Endothelial cell of umbilical vein (primary cell): ENCODE data around the gene RBM20. TPM values are rescaled to one million over a fixed set of nuclear protein-coding genes. Genes with fewer than 3 reads are reported as not detected.

Experiments used
- BruUV-seq: library from RNA; stranded (reverse); fragments of 400-500 nt; replicated peaks from 2 replicates; lab custom pipeline; 2021; lab: Mats Ljungman, UMichigan
- CTCF ChIA-PET: fragments of 300-600, 350-600 bp; sonication (Branson Sonifier 250); formaldehyde crosslinking; loops from one replicate; lab custom pipeline; 2021; ENCODE audit warnings: antibody characterized with exemption, inconsistent platforms; lab: Charles Lee
- POLR2A ChIA-PET: fragments of 300-600, 350-600 bp; sonication (Branson Sonifier 250); formaldehyde crosslinking; loops from one replicate; lab custom pipeline; 2021; ENCODE audit warnings: antibody characterized with exemption, inconsistent platforms; lab: Charles Lee
- DNase-seq: peaks from one replicate; pipeline ENCODE4 v3.0.0-alpha.2; 2011; ENCODE audit warnings: low read depth, low spot score
- FAIRE-seq: peaks from 2 replicates; lab custom pipeline; 2011; peaks lifted over from hg19 to GRCh38; lab: Jason Lieb, UNC
- H2AFZ ChIP-seq: 2 replicates; pipeline ENCODE4 v1.6.0; 2012; ENCODE audit warnings: low read depth, low read length, control low read depth, inconsistent platforms
- H3K27ac ChIP-seq: 2 replicates; pipeline ENCODE4 v1.5.1; 2011; ENCODE audit warnings: low read depth, mild to moderate bottlenecking, control low read depth, low read length, moderate library complexity; ENCODE audit not compliant: insufficient read depth
- H3K27me3 ChIP-seq, 2 experiments: 2 replicates each; pipeline versions ENCODE4 v1.6.0 to v1.6.1; 2011; ENCODE audit warnings: low read length in 2 of 2, mixed read lengths in 1 of 2; ENCODE audit not compliant: control insufficient read depth in 2 of 2, insufficient read depth in 2 of 2
- H3K36me3 ChIP-seq, 2 experiments: 2 replicates in 1 of 2; 3 replicates in 1 of 2; pipeline ENCODE4 v1.5.1; 2011; ENCODE audit warnings: low read length in 2 of 2, mild to moderate bottlenecking in 1 of 2, moderate library complexity in 1 of 2; ENCODE audit not compliant: control insufficient read depth in 2 of 2, insufficient read depth in 2 of 2; ENCODE audit errors: extremely low read depth in 1 of 2
- H3K4me1 ChIP-seq: 3 replicates; pipeline ENCODE4 v1.5.1; 2011; ENCODE audit warnings: mild to moderate bottlenecking, low read length; ENCODE audit not compliant: control insufficient read depth, insufficient read depth; ENCODE audit errors: extremely low read depth
- H3K4me2 ChIP-seq: 2 replicates; pipeline ENCODE4 v1.6.1; 2011; ENCODE audit warnings: low read length, control low read depth, mixed read lengths; ENCODE audit not compliant: insufficient read depth
- H3K4me3 ChIP-seq, 3 experiments: fragments of 200-600 bp in 1 of 3; sonication (generic), shearing (Covaris generic) in 1 of 3; replicated peaks in 1 of 3; 2 replicates each; pipeline ENCODE4 v1.5.1; 2011 to 2016; ENCODE audit warnings: control low read depth in 3 of 3, low read length in 3 of 3, mild to moderate bottlenecking in 2 of 3, inconsistent platforms in 1 of 3, low read depth in 1 of 3, moderate library complexity in 1 of 3; ENCODE audit not compliant: insufficient read depth in 1 of 3
- H3K79me2 ChIP-seq: 2 replicates; pipeline ENCODE4 v1.6.0; 2012; ENCODE audit warnings: low read length, inconsistent platforms; ENCODE audit not compliant: control insufficient read depth, insufficient read depth
- H3K9ac ChIP-seq: replicated peaks from 2 replicates; pipeline ENCODE3; 2011; ENCODE audit warnings: low read length, control low read depth; ENCODE audit not compliant: insufficient read depth; ENCODE audit errors: extremely low read depth
- H3K9me1 ChIP-seq: replicated peaks from 3 replicates; pipeline ENCODE4 v1.6.0; 2011; ENCODE audit warnings: mild to moderate bottlenecking, low read length; ENCODE audit not compliant: control insufficient read depth, insufficient read depth; ENCODE audit errors: extremely low read depth
- H3K9me3 ChIP-seq: replicated peaks from 2 replicates; pipeline ENCODE4 v1.5.1; 2012; ENCODE audit warnings: low read length, inconsistent platforms; ENCODE audit not compliant: control insufficient read depth, insufficient read depth
- H4K20me1 ChIP-seq: replicated peaks from 2 replicates; pipeline ENCODE3; 2011; ENCODE audit warnings: mild to moderate bottlenecking, low read length; ENCODE audit not compliant: control insufficient read depth, insufficient read depth; ENCODE audit errors: extremely low read depth
- CTCF ChIP-seq, 2 donors: IDR thresholded peaks; 1 replicate in 1 of 2; 2 replicates in 1 of 2; pipeline ENCODE4 v1.5.1; 2011; ENCODE audit warnings: low read length in 2 of 2, mild to moderate bottlenecking in 2 of 2, moderate library complexity in 2 of 2, control low read depth in 1 of 2, inconsistent platforms in 1 of 2, low read depth in 1 of 2; ENCODE audit not compliant: insufficient read depth in 1 of 2; ENCODE audit errors: extremely low read depth in 1 of 2
- EZH2 ChIP-seq: IDR thresholded peaks from 2 replicates; pipeline ENCODE4 v1.6.1; 2012; ENCODE audit warnings: borderline replicate concordance, low read depth, mild to moderate bottlenecking, moderate library complexity, low read length, inconsistent platforms; ENCODE audit not compliant: severe bottlenecking
- FOS ChIP-seq: IDR thresholded peaks from 2 replicates; pipeline ENCODE4 v1.6.1; 2011; ENCODE audit warnings: mild to moderate bottlenecking, low read length, moderate library complexity, borderline replicate concordance; ENCODE audit not compliant: insufficient read depth
- GATA2 ChIP-seq: IDR thresholded peaks from 2 replicates; pipeline ENCODE4 v1.7.0; 2011; ENCODE audit warnings: low read depth, mild to moderate bottlenecking, moderate library complexity, mixed read lengths, low read length; ENCODE audit not compliant: insufficient read length, insufficient read depth
- JUN ChIP-seq: IDR thresholded peaks from 2 replicates; pipeline ENCODE4 v1.6.1; 2011; ENCODE audit warnings: borderline replicate concordance, low read depth; ENCODE audit not compliant: insufficient read length, insufficient read depth
- MYC ChIP-seq: IDR thresholded peaks from one replicate; pipeline ENCODE4 v1.6.1; 2011; ENCODE audit warnings: mild to moderate bottlenecking, low read depth, low read length
- POLR2A ChIP-seq: IDR thresholded peaks from 2 replicates; pipeline ENCODE4 v1.6.1; 2012; ENCODE audit warnings: low read depth, mild to moderate bottlenecking, control low read depth, low read length
- dilution Hi-C: fragments of 300-500 bp; cut with MboI; formaldehyde crosslinking; loops from one replicate; pipeline ENCODE4 v1.15.0; 2019; ENCODE audit warnings: low sequenced_read_pairs; ENCODE audit not compliant: extremely low pct_ligation_motif_present
- intact Hi-C: fragments of 100-400 bp; cut with micrococcal nuclease; formaldehyde crosslinking; loops from one replicate; pipeline ENCODE4 v1.10.0; 2022
- polyA plus RNA-seq, 4 experiments: library from polyadenylated mRNA; depleted of rRNA in 3 of 4; stranded (reverse) in 3 of 4; unstranded in 1 of 4; fragments of >200 nt; gene quantifications; 2 replicates each; pipeline versions ENCODE4 v1.2.1 to v1.2.3, GENCODE V29; 2011 to 2012; ENCODE audit warnings: missing spikeins in 1 of 4
- total RNA-seq: library from RNA; stranded (reverse); gene quantifications from 2 replicates; pipeline ENCODE4 v1.2.3, GENCODE V29; 2021

RBM20 gene
- total and polyA plus RNA-seq, 2 donors (not counting 3 experiments of a cell fraction or from before 2014, with no cell fraction given): 0.04 TPM; not detected in 1

- Histone ChIP-seq H3K79me2 (no peaks in the 10 kb centered on the region), H3K4me2 (no peak overlapping the region), H3K9me1 (no peaks in the 10 kb centered on the region), H3K9ac (no peak overlapping the region), H3K36me3 (no peaks in the 10 kb centered on the region), H3K27ac (no peak overlapping the region), H3K27me3 (peaks cover 14 to 25% of the 10 kb centered on the region in 2 experiments), H3K4me3 (no peak overlapping the region), H3K9me3 (no peaks in the 10 kb centered on the region), H3K4me1 (peaks cover 6% of the 10 kb centered on the region), H2AFZ (no peak overlapping the region), H4K20me1 (no peaks in the 10 kb centered on the region)
- dilution Hi-C loops: no loop called here
- ChIA-PET CTCF (no interaction called here), POLR2A (no interaction called here)
- no peak for FAIRE-seq
- intact Hi-C loops: no loop called here
- DNase-seq: no peak
- no TSS peak for BruUV-seq
- no peak for TF ChIP-seq POLR2A
Observed at GRCh38 chr10:110667620-110668343, 23.6 kb downstream of the RBM20 start.

GRCh38 chr10:110668443-110668842 lies 24.3 kb downstream of the RBM20 start:
- ChIA-PET POLR2A (no interaction called here), CTCF (no interaction called here)
- H3K79me2 ChIP-seq: no peaks in the 10 kb centered on the region
- H3K4me2 ChIP-seq: no peak overlapping the region
- H3K9me3 ChIP-seq: no peaks in the 10 kb centered on the region
- TF ChIP-seq JUN (no peak), FOS (no peak), CTCF (IDR thresholded peaks at IDR 0.05; ENCODE audit: extremely low read depth in 1 of 2, insufficient read depth in 1 of 2, low read depth in 1 of 2, low read length in 2 of 2) (no peak), MYC (no peak), EZH2 (no peak), GATA2 (no peak)
- H3K9ac ChIP-seq: no peak overlapping the region
- peaks cover 6% of the 10 kb centered on the region for H3K4me1 ChIP-seq
- H3K9me1 ChIP-seq: no peaks in the 10 kb centered on the region
- H3K4me3 ChIP-seq: no peak overlapping the region
- H4K20me1 ChIP-seq: no peaks in the 10 kb centered on the region
- intact Hi-C loops (no loop called here), dilution Hi-C loops (no loop called here)
- FAIRE-seq (no peak), DNase-seq (no peak)
- BruUV-seq: no TSS peak
- no peak overlapping the region for H3K27ac ChIP-seq
- H2AFZ ChIP-seq: no peak overlapping the region
- no peaks in the 10 kb centered on the region for H3K36me3 ChIP-seq
- H3K27me3 ChIP-seq: peaks cover 14 to 26% of the 10 kb centered on the region in 2 experiments
